Activated naive CD4-positive, alpha-beta T cell (primary cell): ENCODE data around the gene B4GAT1.
"Not testable (repeated sequence)": the region's sequence is repeated elsewhere in the genome, so short reads cannot be mapped to it uniquely, and the experiment has no call there.

ENCODE experiments used
- DNase-seq, 4 experiments: peaks; one replicate each; lab custom pipeline; 2025; lab: John Stamatoyannopoulos, UW

Gene B4GAT1

DNA sequence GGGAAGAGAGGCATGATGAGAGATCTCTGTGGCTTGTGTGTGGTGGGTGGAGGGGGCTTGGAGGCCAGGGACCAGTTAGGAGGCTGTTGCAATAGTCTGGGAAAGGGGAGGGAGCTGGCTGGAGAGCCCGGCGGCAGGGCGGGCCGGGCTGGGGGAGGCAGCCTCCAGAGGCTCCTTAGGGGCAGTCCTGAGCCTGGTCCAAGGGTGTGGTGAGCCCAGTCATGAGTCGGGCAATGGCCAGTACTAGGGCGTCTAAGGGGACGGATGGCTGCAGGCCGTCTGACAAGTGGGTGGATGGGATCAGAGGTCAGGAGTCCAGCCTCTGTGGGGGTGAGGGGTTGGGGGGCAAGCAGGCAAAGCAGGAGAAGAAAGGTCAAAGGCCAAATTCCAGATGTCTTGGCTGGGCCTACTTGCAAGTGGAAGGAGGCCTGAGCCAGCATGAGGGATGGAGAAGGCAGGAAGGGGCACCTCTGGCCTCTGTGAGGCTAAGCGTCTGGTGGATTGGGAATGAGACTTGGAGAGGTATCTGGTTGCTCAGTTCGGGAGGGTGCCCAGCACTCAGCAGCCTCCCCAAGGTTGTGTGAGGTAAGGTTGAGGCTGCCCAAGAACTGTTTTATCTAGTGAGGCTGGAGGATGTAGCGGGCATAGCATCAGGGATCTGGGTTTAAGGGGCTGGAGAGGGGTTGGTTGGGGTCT is 24.5 kb downstream of the B4GAT1 start:
- DNase-seq: no peak

- no peak for DNase-seq
Observed at GRCh38 chr11:66321606-66322005, 25.8 kb downstream of the B4GAT1 start.

DNA sequence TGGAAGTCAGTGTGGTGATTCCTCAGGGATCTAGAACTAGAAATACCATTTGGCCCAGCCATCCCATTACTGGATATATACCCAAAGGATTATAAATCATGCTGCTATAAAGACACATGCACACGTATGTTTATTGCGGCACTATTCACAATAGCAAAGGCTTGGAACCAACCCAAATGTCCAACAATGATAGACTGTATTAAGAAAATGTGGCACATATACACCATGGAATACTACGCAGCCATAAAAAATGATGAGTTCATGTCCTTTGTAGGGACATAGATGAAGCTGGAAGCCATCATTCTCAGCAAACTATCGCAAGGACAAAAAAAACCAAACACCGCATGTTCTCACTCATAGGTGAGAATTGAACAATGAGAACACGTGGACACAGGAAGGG is 26.7 kb downstream of the B4GAT1 start:
- not testable (repeated sequence) for DNase-seq

DNA sequence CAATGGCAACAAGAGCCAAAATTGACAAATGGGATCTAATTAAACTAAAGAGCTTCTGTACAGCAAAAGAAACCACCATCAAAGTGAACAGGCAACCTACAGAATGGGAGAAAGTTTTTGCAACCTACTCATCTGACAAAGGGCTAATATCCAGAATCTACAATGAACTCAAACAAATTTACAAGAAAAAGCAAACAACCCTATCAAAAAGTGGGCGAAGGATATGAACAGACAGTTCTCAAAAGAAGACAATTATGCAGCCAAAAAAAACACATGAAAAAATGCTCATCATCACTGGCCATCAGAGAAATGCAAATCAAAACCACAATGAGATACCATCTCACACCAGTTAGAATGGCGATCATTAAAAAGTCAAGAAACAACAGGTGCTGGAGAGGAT is 27.1 kb downstream of the B4GAT1 start:
- not testable (repeated sequence) for DNase-seq

DNA sequence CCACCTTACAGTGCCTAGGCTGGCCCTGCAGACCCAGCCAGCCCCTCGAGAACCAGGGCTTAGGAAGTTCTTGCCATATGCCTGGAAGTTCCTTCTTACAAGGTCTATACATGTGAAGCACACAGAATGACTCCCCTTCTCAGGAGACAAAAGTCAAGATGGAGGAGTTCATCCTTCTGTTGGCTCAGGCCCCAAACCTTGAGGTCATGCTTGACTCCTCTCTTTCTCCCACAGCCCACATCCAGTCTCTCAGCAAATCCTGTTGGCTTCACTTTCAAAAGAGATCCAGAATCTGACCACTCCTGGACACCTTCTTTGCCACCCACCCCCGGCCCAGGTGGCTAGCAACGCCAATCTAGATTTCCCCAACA is 28.8 kb downstream of the B4GAT1 start:
- no peak for DNase-seq

GRCh38 chr11:66317723-66318599 is 29.5 kb downstream of the B4GAT1 start:
- peak in 2 of 4 experiments; percentile 50 to 67 for DNase-seq

DNA sequence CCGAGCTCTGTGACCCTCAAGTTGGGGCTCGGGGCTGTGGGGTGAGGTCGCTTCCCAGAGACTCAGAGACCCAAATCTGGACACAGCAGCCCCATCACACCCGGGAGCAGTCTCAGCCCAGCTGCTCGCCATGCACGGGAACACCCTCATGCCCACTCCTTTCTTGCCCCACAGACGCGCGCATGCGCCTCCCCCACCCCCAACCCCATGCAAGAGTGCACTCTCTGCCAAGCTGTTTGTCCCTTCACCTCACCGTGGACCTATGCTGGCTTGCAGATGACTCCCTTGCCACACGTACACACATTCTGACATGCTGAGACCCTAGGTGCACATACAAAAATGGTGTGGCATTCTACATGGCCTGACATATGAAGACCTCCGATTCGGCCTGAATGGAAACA is 30.1 kb downstream of the B4GAT1 start:
- peak in 2 of 4 experiments; percentile 20 to 44 for DNase-seq

- DNase-seq: peak in 1 of 4 experiments; percentile 28
Observed at GRCh38 chr11:66316849-66317251, 30.6 kb downstream of the B4GAT1 start, which contains the start of gene CD248. CD248 (minus strand) TSS chr11:66317044; CDS start chr11:66317027, 17 bp downstream.

GRCh38 chr11:66315921-66316811 is 31.3 kb downstream of the B4GAT1 start:
- DNase-seq: no peak

DNA sequence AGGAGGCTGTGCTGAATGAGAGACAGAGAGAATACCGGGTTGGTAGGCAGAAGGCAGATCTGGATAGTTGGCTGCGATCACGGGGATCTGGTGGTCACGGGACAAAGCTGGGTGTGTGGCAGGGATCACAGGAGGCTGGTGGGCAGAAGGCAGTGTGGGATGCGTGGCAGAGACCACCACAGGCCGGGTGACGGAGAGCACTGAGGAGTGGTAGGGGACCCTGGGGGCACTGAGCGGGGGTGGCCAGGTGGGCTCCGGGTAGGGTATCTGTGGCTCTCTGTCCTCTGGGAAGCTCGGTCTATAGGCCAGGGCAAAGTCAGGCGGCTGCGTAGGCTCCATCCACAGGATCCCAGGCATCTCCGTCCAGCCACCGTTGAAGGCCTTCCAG is 31.9 kb downstream of the B4GAT1 start:
- no peak for DNase-seq

DNA sequence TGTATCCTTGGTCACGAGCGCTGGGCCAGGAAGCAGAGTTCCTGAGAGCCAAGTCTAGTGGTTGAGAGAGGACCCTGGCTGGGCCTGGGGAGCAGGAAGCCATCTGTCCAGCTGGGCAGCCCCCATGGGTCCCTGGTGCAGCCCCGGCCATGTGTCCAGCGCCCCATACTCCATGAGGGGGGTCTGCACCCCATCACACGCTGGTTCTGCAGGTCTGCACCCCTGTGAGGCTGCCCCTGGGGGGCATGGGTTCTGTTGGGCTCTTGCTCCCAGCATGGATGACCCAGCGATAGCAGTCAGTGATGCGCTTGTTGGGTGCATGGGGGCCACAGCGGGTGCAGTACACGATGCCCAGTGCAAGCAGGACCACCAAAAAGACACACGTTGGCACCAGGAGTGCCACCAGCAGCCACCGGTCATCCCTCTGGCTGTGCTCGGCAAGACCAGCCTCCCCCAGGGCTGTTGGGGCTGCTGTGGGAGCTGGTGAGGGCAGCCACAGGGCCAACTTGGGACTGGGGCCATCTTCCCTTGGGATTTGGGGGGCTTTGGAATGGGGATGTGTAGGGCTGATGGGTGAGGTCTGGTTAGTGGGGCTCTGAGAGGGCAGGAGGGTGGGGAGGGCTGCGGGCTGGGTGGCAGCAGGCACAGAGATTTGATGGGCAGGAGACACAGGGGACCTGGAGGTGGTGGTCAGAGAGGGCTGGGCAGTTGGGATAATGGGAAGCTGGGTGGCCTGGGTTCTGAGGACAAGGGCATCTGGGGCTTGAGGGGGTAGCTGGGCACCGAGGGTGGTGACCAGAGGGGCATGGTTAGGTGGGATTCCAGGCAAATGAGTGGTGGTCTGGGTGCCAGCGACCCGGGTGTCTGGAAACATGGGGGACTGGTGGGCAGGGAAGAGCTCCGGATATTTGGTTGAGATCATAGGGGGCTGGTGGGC is 32.6 kb downstream of the B4GAT1 start:
- DNase-seq: no peak

DNA sequence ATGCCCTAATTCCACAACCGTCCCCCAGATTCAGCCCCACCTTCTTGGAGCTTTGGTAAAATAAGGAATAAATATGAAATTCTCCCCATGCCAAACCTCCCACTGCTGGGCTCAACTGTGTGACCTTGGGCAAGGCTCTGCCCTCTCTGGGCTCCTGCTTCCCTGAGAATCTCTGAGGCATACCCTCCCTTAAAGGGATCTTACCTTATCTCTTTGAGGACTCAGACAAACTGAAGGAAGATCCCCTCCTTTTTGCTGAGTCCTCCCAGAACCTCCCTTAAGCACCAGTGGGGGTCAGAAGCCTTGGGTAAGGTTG is 33.3 kb downstream of the B4GAT1 start:
- DNase-seq: no peak

DNA sequence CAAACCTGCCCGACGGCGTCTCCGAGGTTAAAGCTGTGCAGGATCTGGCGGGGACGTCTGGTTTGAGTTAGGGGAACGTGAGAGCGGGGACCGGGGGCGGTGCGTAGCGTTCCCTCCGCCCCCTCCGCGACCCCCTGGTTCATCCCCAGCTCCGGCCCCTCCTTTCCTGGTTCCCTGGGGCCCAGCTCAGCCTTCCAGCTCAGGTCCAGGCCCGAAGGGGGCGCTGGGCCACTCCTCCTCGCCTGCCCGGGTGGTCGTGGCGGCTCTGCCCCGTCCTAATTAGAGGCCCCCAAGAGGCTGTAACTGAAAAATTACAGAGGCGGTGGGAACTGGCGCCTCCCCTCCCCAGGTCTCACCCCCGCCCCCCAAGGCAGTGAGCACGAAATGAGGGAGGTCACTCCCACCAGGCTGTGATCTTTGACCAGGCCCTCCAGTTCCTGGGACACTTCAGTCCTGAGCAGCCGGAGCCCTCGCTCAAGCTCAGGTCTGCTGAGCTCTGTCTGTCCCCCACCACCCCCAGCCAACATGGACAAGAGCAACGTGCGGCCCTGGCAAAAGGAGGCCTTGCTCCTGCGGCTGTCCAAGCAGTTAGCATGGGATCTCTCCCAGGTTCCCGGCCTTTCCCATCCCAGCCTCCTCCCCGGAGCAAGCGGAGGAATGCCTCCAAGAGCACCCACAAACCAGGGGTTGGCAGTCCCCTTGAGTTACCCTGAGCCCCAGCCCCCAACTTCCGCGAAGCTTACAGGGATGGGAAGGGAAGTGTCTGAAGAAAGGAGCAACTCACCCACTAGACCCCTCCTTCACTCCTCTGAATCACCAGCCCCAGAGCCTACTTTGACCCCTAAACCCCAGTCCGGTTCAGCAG is 33.9 kb downstream of the B4GAT1 start:
- DNase-seq: no peak

DNA sequence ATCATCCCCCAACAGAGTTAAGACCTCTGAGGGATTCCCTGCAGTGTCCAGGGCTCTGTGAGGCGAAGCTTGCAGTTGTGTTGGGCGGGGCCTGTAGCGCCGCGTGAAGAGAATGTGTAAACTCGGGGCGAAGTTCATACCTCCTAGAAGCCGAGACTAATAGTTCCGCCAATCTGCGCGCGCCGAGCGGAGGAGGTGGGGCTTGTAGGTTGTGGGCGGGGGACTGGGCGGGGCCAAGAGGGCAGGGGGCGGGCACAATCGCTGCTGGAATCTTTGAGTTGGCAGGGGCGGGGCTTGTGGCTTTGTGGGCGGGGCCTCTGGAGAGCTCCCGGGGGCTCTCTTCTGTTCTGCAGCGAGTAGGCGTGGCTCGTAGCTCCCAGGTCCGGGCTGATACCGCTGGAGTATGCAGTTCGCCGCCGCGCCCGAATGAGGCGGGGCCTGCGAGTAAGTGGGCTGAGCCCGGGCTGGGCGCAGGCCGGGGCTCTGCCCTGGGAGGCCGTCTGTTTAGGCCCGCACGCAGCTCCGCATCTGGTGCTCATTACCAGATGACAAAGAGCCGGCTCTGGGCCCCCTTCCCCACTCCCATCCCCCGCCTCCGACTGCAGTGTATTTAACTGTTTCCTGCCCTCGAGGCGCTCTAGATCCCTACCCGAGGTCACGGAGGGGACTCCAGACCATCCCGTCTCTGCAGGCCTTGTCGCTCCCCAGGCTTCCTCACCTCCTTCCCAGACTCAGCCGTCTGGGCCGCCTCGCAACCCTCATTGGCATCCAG is 34.7 kb downstream of the B4GAT1 start:
- peak; percentile 94 to 100 (median 98) for DNase-seq

DNA sequence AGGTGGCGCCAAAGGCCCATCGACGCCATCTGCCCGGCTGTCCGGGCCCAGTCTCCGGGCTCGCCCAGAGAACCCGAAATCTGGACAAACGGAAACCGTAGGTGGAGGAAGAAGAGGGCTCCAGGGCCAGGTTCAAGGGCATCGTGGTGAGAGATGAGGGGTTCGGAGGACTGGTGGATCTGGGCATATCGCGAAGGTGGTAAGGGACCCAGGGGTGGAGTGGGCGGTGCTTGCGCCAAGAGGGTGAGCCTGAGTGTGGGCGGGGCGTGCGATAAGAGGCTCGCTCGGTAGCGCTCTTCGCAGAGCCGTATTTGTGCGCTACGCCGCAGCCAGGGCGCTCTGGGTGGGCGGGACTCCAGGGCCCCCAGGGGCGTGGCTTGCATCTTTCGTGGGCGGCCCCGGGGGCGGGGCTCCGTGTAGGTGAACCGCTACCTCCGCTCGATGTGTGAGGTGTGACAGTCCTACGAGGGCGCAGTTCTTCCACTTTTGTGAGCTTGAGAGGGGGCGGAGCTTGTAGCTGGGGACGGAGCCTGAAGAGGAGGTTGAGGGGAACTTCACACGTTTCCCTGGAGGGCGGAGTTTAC is 35.4 kb downstream of the B4GAT1 start:
- peak; percentile 80 to 99 (median 94) for DNase-seq

GRCh38 chr11:66311470-66311964 is 35.9 kb downstream of the B4GAT1 start:
- DNase-seq: no peak

DNA sequence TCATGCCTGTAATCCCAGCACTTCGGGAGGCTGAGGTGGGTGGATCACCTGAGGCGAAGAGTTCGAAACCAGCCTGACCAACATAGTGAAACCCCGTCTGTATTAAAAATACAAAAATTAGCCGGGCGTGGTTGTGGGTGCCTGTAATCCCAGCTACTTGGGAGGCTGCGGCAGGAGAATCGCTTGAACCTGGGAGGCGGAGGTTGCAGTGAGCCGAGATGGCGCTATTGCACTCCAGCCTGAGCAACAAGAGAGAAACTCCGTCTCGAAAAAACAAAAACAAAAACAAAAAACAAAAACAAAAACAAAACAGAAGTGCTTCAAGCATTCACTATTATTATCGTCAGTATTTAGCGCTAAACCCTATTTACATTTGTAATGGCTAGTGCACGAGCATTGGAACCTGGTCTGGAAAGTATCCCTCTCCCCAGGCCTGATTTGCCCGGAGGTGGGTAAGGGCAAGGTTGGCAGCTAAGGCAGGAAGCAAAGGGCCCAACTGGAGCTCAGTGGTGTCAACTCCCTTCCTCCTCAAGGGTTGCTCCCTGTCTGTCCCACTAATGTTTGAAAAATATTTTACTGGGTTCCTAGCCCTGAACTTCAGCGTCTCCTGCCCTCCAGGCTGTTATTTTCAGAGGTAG is 36.5 kb downstream of the B4GAT1 start:
- not testable (repeated sequence) for DNase-seq

GRCh38 chr11:66310324-66310723 is 37.1 kb downstream of the B4GAT1 start:
- no peak for DNase-seq
